WTC11 (cell line): ENCODE results near the gene SPTBN4. TPM values are rescaled to one million over a fixed set of nuclear protein-coding genes. Genes with fewer than 3 reads are reported as not detected.
"Not testable (repeated sequence)": the region's sequence is repeated elsewhere in the genome, so short reads cannot be mapped to it uniquely, and the experiment has no call there.

ENCODE experiments used
- ATAC-seq: fragments of 200-7000 bp; cut with Tn5 transposase; 2 replicates; pipeline ENCODE4 v1.10.0; 2021; ENCODE audit warnings: mild to moderate bottlenecking, moderate library complexity
- CTCF ChIA-PET: fragments of 300-600 bp; sonication (Branson Sonifier 250); formaldehyde crosslinking; loops from one replicate; lab custom pipeline; 2021; ENCODE audit warnings: antibody characterized with exemption; lab: Charles Lee
- POLR2A ChIA-PET: fragments of 350-600 bp; sonication (Branson Sonifier 250); formaldehyde crosslinking; loops from one replicate; lab custom pipeline; 2021; ENCODE audit warnings: antibody characterized with exemption; lab: Charles Lee
- DNase-seq: peaks from one replicate; pipeline ENCODE4 v3.0.0; 2021; ENCODE audit warnings: low spot score
- H3K27ac Mint-ChIP-seq: 2 replicates; pipeline ENCODE4 v1.8.0; 2021; ENCODE audit warnings: mixed read lengths
- H3K27me3 Mint-ChIP-seq: 2 replicates; pipeline ENCODE4 v1.8.0; 2021; ENCODE audit warnings: low read depth, mild to moderate bottlenecking, moderate library complexity, mixed read lengths
- H3K36me3 Mint-ChIP-seq: 2 replicates; pipeline ENCODE4 v1.8.0; 2021; ENCODE audit warnings: mixed read lengths
- H3K4me1 Mint-ChIP-seq: 2 replicates; pipeline ENCODE4 v1.8.0; 2022; ENCODE audit warnings: mixed read lengths
- H3K4me3 Mint-ChIP-seq: 2 replicates; pipeline ENCODE4 v1.8.0; 2021; ENCODE audit warnings: mild to moderate bottlenecking, moderate library complexity, mixed read lengths
- H3K9me3 Mint-ChIP-seq: 2 replicates; pipeline ENCODE4 v1.8.0; 2021; ENCODE audit warnings: mixed read lengths
- CBFB ChIP-seq: sonication (generic); formaldehyde crosslinking; IDR thresholded peaks from 2 replicates; pipeline ENCODE4 v1.8.1; 2022; ENCODE audit warnings: mild to moderate bottlenecking, low read depth, missing genetic modification reagents
- ELF4 ChIP-seq: sonication (generic); formaldehyde crosslinking; IDR thresholded peaks from 2 replicates; pipeline ENCODE4 v1.8.1; 2022; ENCODE audit warnings: low read depth, mild to moderate bottlenecking, moderate library complexity, missing genetic modification reagents
- ETV6 ChIP-seq: sonication (generic); formaldehyde crosslinking; IDR thresholded peaks from 2 replicates; pipeline ENCODE4 v1.8.1; 2022; ENCODE audit warnings: mild to moderate bottlenecking, missing genetic modification reagents
- KAT7 ChIP-seq: sonication (generic); formaldehyde crosslinking; IDR thresholded peaks from 2 replicates; pipeline ENCODE4 v1.8.1; 2023; ENCODE audit warnings: missing genetic modification reagents, mild to moderate bottlenecking, borderline replicate concordance
- NFE2L1 ChIP-seq: sonication (generic); formaldehyde crosslinking; IDR thresholded peaks from 2 replicates; pipeline ENCODE4 v1.8.1; 2023; ENCODE audit warnings: missing genetic modification reagents
- NFYB ChIP-seq: sonication (generic); formaldehyde crosslinking; conservative IDR thresholded peaks from 2 replicates; pipeline ENCODE4 v1.8.0; 2022; ENCODE audit warnings: low read depth, missing genetic modification reagents
- RELA ChIP-seq: sonication (generic); formaldehyde crosslinking; IDR thresholded peaks from 2 replicates; pipeline ENCODE4 v1.8.1; 2022; ENCODE audit warnings: missing genetic modification reagents, mild to moderate bottlenecking, borderline replicate concordance
- SP1 ChIP-seq: sonication (generic); formaldehyde crosslinking; conservative IDR thresholded peaks from 2 replicates; pipeline ENCODE4 v1.8.1; 2022; ENCODE audit warnings: missing genetic modification reagents
- USF1 ChIP-seq: sonication (generic); formaldehyde crosslinking; IDR thresholded peaks from 2 replicates; pipeline ENCODE4 v1.8.0; 2022; ENCODE audit warnings: mild to moderate bottlenecking, missing genetic modification reagents
- ZMAT4 ChIP-seq: fragments of 250-450 bp; sonication (Bioruptor Pico); IDR thresholded peaks from 2 replicates; pipeline ENCODE4 v1.9.0; 2021; ENCODE audit warnings: mild to moderate bottlenecking
- total RNA-seq: library from RNA; stranded (reverse); gene quantifications from 3 replicates; pipeline ENCODE4 v1.2.3, GENCODE V29; 2021
- TF ChIP-seq, protein P1 (sequence below): sonication (generic); formaldehyde crosslinking; IDR thresholded peaks from 2 replicates; pipeline ENCODE4 v1.8.0; 2022; ENCODE audit warnings: mild to moderate bottlenecking, missing genetic modification reagents
- TF ChIP-seq, protein P2 (sequence below): sonication (generic); formaldehyde crosslinking; IDR thresholded peaks from 2 replicates; pipeline ENCODE4 v1.8.1; 2023; ENCODE audit warnings: mild to moderate bottlenecking, missing genetic modification reagents, moderate library complexity
- TF ChIP-seq, protein P3 (sequence below): sonication (generic); formaldehyde crosslinking; IDR thresholded peaks from 2 replicates; pipeline ENCODE4 v1.8.1; 2023; ENCODE audit warnings: mild to moderate bottlenecking, missing genetic modification reagents, borderline replicate concordance

SPTBN4 gene
- total RNA-seq, 1 experiment from 2014 or later = 2.8 TPM

GRCh38 chr19:40590464-40591265, 123.9 kb downstream of the SPTBN4 start (continued):
- no peak for TF ChIP-seq ETV6

DNA sequence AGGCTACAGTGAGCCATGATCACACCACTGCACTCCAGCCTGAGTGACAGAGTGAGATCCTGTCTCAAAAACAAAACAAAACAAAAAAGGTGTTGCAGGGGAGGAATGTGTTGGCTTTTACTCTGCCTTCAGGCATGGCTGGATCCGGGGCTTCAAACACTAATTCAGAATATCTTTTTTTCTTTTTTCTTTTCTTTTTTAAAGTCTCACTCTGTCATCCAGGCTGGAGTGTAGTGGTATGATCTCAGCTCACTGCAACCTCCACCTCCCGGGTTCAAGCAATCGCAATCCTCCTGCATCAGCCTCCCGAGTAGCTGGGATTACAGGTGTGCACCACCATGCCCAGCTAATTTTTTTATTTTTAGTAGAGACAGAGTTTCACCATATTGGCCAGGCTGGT, 124.9 kb downstream of the SPTBN4 start:
- peaks cover 30% of the 10 kb centered on the region for H3K27me3 Mint-ChIP-seq
- H3K4me3 Mint-ChIP-seq, POLR2A ChIA-PET, ATAC-seq, DNase-seq, H3K27ac Mint-ChIP-seq, H3K9me3 Mint-ChIP-seq: not testable (repeated sequence)
- H3K36me3 Mint-ChIP-seq = peaks cover 13% of the 10 kb centered on the region
- peaks cover 11% of the 10 kb centered on the region for H3K4me1 Mint-ChIP-seq
- CTCF ChIA-PET = interaction anchor here (1.0 kb wide), 1 partner anchor 43 kb away, joined by 5 read pairs; no protein-coding TSS in a partner anchor

DNA sequence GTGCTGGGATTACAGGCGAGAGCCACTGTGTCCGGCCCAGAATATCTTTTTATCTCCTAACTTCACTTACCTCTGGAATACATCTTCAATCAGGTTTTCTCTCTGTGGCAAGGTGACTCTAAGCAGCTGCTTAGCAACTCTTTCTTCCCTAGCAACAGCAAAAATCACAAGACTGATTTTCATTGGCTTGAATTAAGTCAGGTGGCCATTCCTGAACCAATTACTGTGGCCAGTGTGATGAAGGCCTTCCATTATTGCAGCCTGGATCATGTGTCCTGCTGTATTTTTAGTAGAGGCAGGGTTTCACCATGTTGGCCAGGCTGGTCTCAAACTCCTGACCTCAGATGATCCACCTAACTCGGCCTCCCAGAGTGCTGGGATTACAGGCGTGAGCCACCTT, 125.4 kb downstream of the SPTBN4 start:
- no peak for TF ChIP-seq RELA (CRISPR knock-in tag)
- TF ChIP-seq ZMAT4 = no peak
- TF ChIP-seq CBFB (CRISPR knock-in tag) = no peak
- TF ChIP-seq ELF4 = no peak
- no peak for TF ChIP-seq KAT7 (CRISPR knock-in tag)
- TF ChIP-seq, protein P1, sequence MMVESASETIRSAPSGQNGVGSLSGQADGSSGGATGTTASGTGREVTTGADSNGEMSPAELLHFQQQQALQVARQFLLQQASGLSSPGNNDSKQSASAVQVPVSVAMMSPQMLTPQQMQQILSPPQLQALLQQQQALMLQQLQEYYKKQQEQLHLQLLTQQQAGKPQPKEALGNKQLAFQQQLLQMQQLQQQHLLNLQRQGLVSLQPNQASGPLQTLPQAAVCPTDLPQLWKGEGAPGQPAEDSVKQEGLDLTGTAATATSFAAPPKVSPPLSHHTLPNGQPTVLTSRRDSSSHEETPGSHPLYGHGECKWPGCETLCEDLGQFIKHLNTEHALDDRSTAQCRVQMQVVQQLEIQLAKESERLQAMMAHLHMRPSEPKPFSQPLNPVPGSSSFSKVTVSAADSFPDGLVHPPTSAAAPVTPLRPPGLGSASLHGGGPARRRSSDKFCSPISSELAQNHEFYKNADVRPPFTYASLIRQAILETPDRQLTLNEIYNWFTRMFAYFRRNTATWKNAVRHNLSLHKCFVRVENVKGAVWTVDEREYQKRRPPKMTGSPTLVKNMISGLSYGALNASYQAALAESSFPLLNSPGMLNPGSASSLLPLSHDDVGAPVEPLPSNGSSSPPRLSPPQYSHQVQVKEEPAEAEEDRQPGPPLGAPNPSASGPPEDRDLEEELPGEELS = no peak
- TF ChIP-seq NFE2L1 = no peak
- TF ChIP-seq, protein P2, sequence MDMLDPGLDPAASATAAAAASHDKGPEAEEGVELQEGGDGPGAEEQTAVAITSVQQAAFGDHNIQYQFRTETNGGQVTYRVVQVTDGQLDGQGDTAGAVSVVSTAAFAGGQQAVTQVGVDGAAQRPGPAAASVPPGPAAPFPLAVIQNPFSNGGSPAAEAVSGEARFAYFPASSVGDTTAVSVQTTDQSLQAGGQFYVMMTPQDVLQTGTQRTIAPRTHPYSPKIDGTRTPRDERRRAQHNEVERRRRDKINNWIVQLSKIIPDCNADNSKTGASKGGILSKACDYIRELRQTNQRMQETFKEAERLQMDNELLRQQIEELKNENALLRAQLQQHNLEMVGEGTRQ (CRISPR knock-in tag) = peak; percentile 90
- peak; percentile 87 for TF ChIP-seq USF1 (CRISPR knock-in tag)
- peak; percentile 72 for TF ChIP-seq NFYB (CRISPR knock-in tag)
- Mint-ChIP-seq H3K27ac (no peak overlapping the region), H3K36me3 (peaks cover 8% of the 10 kb centered on the region), H3K27me3 (peaks cover 32% of the 10 kb centered on the region), H3K4me3 (no peak overlapping the region), H3K9me3 (0 out of 2 replicates have a peak, but pooled peaks cover 3% of the 10 kb centered on the region), H3K4me1 (peaks cover 11% of the 10 kb centered on the region)
- DNase-seq (no peak), ATAC-seq (peak; percentile 60)
- POLR2A ChIA-PET = no interaction called here
- CTCF ChIA-PET = interaction anchor here (1.0 kb wide), 1 partner anchor 42 kb away, joined by 5 read pairs; no protein-coding TSS in a partner anchor

DNA sequence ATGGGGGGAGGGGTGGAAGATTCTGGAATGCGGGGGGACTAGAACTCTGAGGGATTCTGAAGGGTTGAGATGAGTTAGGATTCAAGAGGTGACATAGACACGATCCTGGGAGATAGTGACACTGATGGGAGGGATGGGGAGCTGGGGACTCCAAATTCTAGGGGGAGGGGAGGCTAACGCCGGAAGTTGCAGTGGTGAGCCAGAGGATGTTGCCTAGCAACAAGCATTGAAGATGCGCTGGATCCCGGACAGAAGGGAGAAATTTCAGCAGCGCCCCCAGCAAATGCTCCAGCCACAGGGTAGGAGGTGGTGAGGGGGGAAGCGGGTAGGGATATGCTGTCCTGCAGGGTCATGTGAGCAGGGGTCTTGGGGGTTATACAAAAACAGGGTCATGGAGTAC, 127.5 kb downstream of the SPTBN4 start:
- TF ChIP-seq, protein P1 = no peak
- TF ChIP-seq, protein P3, sequence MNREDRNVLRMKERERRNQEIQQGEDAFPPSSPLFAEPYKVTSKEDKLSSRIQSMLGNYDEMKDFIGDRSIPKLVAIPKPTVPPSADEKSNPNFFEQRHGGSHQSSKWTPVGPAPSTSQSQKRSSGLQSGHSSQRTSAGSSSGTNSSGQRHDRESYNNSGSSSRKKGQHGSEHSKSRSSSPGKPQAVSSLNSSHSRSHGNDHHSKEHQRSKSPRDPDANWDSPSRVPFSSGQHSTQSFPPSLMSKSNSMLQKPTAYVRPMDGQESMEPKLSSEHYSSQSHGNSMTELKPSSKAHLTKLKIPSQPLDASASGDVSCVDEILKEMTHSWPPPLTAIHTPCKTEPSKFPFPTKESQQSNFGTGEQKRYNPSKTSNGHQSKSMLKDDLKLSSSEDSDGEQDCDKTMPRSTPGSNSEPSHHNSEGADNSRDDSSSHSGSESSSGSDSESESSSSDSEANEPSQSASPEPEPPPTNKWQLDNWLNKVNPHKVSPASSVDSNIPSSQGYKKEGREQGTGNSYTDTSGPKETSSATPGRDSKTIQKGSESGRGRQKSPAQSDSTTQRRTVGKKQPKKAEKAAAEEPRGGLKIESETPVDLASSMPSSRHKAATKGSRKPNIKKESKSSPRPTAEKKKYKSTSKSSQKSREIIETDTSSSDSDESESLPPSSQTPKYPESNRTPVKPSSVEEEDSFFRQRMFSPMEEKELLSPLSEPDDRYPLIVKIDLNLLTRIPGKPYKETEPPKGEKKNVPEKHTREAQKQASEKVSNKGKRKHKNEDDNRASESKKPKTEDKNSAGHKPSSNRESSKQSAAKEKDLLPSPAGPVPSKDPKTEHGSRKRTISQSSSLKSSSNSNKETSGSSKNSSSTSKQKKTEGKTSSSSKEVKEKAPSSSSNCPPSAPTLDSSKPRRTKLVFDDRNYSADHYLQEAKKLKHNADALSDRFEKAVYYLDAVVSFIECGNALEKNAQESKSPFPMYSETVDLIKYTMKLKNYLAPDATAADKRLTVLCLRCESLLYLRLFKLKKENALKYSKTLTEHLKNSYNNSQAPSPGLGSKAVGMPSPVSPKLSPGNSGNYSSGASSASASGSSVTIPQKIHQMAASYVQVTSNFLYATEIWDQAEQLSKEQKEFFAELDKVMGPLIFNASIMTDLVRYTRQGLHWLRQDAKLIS (CRISPR knock-in tag) = no peak
- TF ChIP-seq SP1 (no peak), USF1 (CRISPR knock-in tag) (no peak)
- TF ChIP-seq, protein P2 (CRISPR knock-in tag) = no peak
- POLR2A ChIA-PET = interaction anchor here (1.0 to 1.2 kb wide), 2 partner anchors 16 to 40 kb away, joined by 3 to 4 read pairs; no protein-coding TSS in a partner anchor

More for the DNA sequence above, 127.5 kb downstream of the SPTBN4 start:
- ATAC-seq (no peak), DNase-seq (no peak)
- Mint-ChIP-seq H3K4me1 (peaks cover 21% of the 10 kb centered on the region), H3K27ac (no peak overlapping the region), H3K9me3 (0 out of 2 replicates have a peak, but pooled peaks cover 3% of the 10 kb centered on the region), H3K27me3 (peaks cover 50% of the 10 kb centered on the region), H3K36me3 (no peaks in the 10 kb centered on the region), H3K4me3 (no peak overlapping the region)
- CTCF ChIA-PET = interaction anchor here (0.9 to 2.3 kb wide), 6 partner anchors 9 to 53 kb away, joined by 3 to 18 read pairs (median 8); no protein-coding TSS in a partner anchor
